ENCODE measurements around the gene ZPR1.
"Not testable (repeated sequence)": the region's sequence is repeated elsewhere in the genome, so short reads cannot be mapped to it uniquely, and the experiment has no call there.

Gene ZPR1

GRCh38 chr11:116792144-116792868 lies 4.5 kb upstream of the ZPR1 start:
- no peak for DNase-seq (ENCODE audit: low read depth)

- no peak for DNase-seq (ENCODE audit: low read depth)
Observed at GRCh38 chr11:116791813-116792143, 4.0 kb upstream of the ZPR1 start, which contains the start of gene APOA5. Gene APOA5, minus strand, starts transcription at chr11:116791879. Its CDS starts 19 bp downstream, at chr11:116791860.

- DNase-seq (ENCODE audit: low read depth), result peak; percentile 32
Observed at GRCh38 chr11:116791002-116791812, 3.4 kb upstream of the ZPR1 start.

GRCh38 chr11:116790167-116791001 lies 2.6 kb upstream of the ZPR1 start:
- DNase-seq (ENCODE audit: low read depth), result no peak

- no peak for DNase-seq (ENCODE audit: low read depth)
Observed at GRCh38 chr11:116788975-116789374, 1.2 kb upstream of the ZPR1 start.

GRCh38 chr11:116788534-116788933 lies 711 bp upstream of the ZPR1 start:
- no peak for DNase-seq (ENCODE audit: low read depth)

- DNase-seq (ENCODE audit: low read depth), result no peak
Observed at GRCh38 chr11:116787436-116787785, 412 bp downstream of the ZPR1 start.

GRCh38 chr11:116786966-116787365 lies 857 bp downstream of the ZPR1 start:
- DNase-seq (ENCODE audit: low read depth), result no peak

- no peak for DNase-seq (ENCODE audit: low read depth)
Observed at GRCh38 chr11:116786326-116786725, 1.5 kb downstream of the ZPR1 start.

- DNase-seq (ENCODE audit: low read depth), result no peak
Observed at GRCh38 chr11:116782728-116783127, 5.1 kb downstream of the ZPR1 start.

GRCh38 chr11:116778556-116778955 lies 9.3 kb downstream of the ZPR1 start:
- DNase-seq (ENCODE audit: low read depth), result no peak

- no peak for DNase-seq (ENCODE audit: low read depth)
Observed at GRCh38 chr11:116777056-116777455, 10.8 kb downstream of the ZPR1 start.

GRCh38 chr11:116776522-116776984 lies 11.3 kb downstream of the ZPR1 start:
- DNase-seq (ENCODE audit: low read depth), result no peak

- no peak for DNase-seq (ENCODE audit: low read depth)
Observed at GRCh38 chr11:116775975-116776374, 11.8 kb downstream of the ZPR1 start.

GRCh38 chr11:116774661-116775060 lies 13.2 kb downstream of the ZPR1 start:
- no peak for DNase-seq (ENCODE audit: low read depth)

- DNase-seq (ENCODE audit: low read depth), result no peak
Observed at GRCh38 chr11:116773203-116774097, 14.4 kb downstream of the ZPR1 start.

GRCh38 chr11:116772443-116773202 lies 15.2 kb downstream of the ZPR1 start, which contains the start of gene BUD13:
Gene BUD13, minus strand, starts transcription at chr11:116772987. Its CDS starts 23 bp downstream, at chr11:116772964.
- peak; percentile 56 for DNase-seq (ENCODE audit: low read depth)

- no peak for DNase-seq (ENCODE audit: low read depth)
Observed at GRCh38 chr11:116771935-116772334, 15.9 kb downstream of the ZPR1 start.

GRCh38 chr11:116762132-116762531 lies 25.7 kb downstream of the ZPR1 start:
- DNase-seq (ENCODE audit: low read depth), result no peak

- DNase-seq (ENCODE audit: low read depth), result not testable (repeated sequence)
Observed at GRCh38 chr11:116756044-116756443, 31.8 kb downstream of the ZPR1 start.
